ENCODE data around the gene LTBP2.
A peak's percentile ranks its signal among the peaks of the same experiment; 100 is the strongest.

The LTBP2 gene

GRCh38 chr14:74648601-74649000 is 36.6 kb upstream of the LTBP2 start:
- peak overlapping the region in 1 of 2 donors; percentile 60 for H3K27ac Mint-ChIP-seq
- H3K4me3 Mint-ChIP-seq: no peak overlapping the region
- no peak for ATAC-seq (replicated peaks)
- no peak for DNase-seq
- peaks cover 16 to 18% of the 10 kb centered on the region in 2 donors for H3K4me1 Mint-ChIP-seq (ENCODE audit: low read depth in 2 of 2)
- no peaks in the 10 kb centered on the region for H3K9me3 Mint-ChIP-seq
- no peaks in the 10 kb centered on the region for H3K27me3 Mint-ChIP-seq
- no peaks in the 10 kb centered on the region for H3K36me3 Mint-ChIP-seq (ENCODE audit: insufficient read depth)

- Mint-ChIP-seq H3K4me1 (ENCODE audit: low read depth in 2 of 2) (peaks cover 16 to 18% of the 10 kb centered on the region in 2 donors), H3K4me3 (no peak overlapping the region), H3K27me3 (no peaks in the 10 kb centered on the region), H3K9me3 (no peaks in the 10 kb centered on the region), H3K36me3 (ENCODE audit: insufficient read depth) (no peaks in the 10 kb centered on the region), H3K27ac (peak overlapping the region; percentile 32 to 60)
- ATAC-seq (replicated peaks) (no peak), DNase-seq (no peak)
Observed at GRCh38 chr14:74647678-74648461, 35.8 kb upstream of the LTBP2 start.

- H3K36me3 Mint-ChIP-seq (ENCODE audit: insufficient read depth): no peaks in the 10 kb centered on the region
- H3K27ac Mint-ChIP-seq: no peak overlapping the region
- H3K27me3 Mint-ChIP-seq: no peaks in the 10 kb centered on the region
- ATAC-seq (replicated peaks) (no peak), DNase-seq (no peak)
- H3K4me3 Mint-ChIP-seq: no peak overlapping the region
- peaks cover 16 to 18% of the 10 kb centered on the region in 2 donors for H3K4me1 Mint-ChIP-seq (ENCODE audit: low read depth in 2 of 2)
- H3K9me3 Mint-ChIP-seq: no peaks in the 10 kb centered on the region
Observed at GRCh38 chr14:74647061-74647677, 35.1 kb upstream of the LTBP2 start.

- no peak for ATAC-seq (replicated peaks)
- H3K4me1 Mint-ChIP-seq (ENCODE audit: low read depth in 2 of 2): peaks cover 5 to 12% of the 10 kb centered on the region in 2 donors
- H3K9me3 Mint-ChIP-seq: no peaks in the 10 kb centered on the region
- peak overlapping the region in 1 of 2 donors; percentile 13 for H3K27ac Mint-ChIP-seq
- no peak for DNase-seq
- no peak overlapping the region for H3K4me3 Mint-ChIP-seq
- no peaks in the 10 kb centered on the region for H3K36me3 Mint-ChIP-seq (ENCODE audit: insufficient read depth)
- no peaks in the 10 kb centered on the region for H3K27me3 Mint-ChIP-seq
Observed at GRCh38 chr14:74645756-74646470, 33.9 kb upstream of the LTBP2 start.

- ATAC-seq (replicated peaks) (no peak), DNase-seq (no peak)
- no peaks in the 10 kb centered on the region for H3K27me3 Mint-ChIP-seq
- no peaks in the 10 kb centered on the region for H3K9me3 Mint-ChIP-seq
- H3K4me3 Mint-ChIP-seq: no peak overlapping the region
- no peaks in the 10 kb centered on the region for H3K36me3 Mint-ChIP-seq (ENCODE audit: insufficient read depth)
- H3K27ac Mint-ChIP-seq: no peak overlapping the region
- peaks cover 0 to 5% of the 10 kb centered on the region in 2 donors for H3K4me1 Mint-ChIP-seq (ENCODE audit: low read depth in 2 of 2)
Observed at GRCh38 chr14:74645244-74645643, 33.2 kb upstream of the LTBP2 start.

- Mint-ChIP-seq H3K9me3 (no peaks in the 10 kb centered on the region), H3K27ac (no peak overlapping the region), H3K36me3 (ENCODE audit: insufficient read depth) (no peaks in the 10 kb centered on the region), H3K4me1 (ENCODE audit: low read depth in 2 of 2) (peaks cover 0 to 10% of the 10 kb centered on the region in 2 donors), H3K27me3 (no peaks in the 10 kb centered on the region), H3K4me3 (no peak overlapping the region)
- DNase-seq: no peak
- ATAC-seq (replicated peaks): no peak
Observed at GRCh38 chr14:74641601-74642391, 29.8 kb upstream of the LTBP2 start.

- no peaks in the 10 kb centered on the region for H3K9me3 Mint-ChIP-seq
- ATAC-seq (replicated peaks) (no peak), DNase-seq (no peak)
- H3K27me3 Mint-ChIP-seq: no peaks in the 10 kb centered on the region
- peaks cover 0 to 5% of the 10 kb centered on the region in 2 donors for H3K4me1 Mint-ChIP-seq (ENCODE audit: low read depth in 2 of 2)
- no peaks in the 10 kb centered on the region for H3K36me3 Mint-ChIP-seq (ENCODE audit: insufficient read depth)
- no peak overlapping the region for H3K4me3 Mint-ChIP-seq
- no peak overlapping the region for H3K27ac Mint-ChIP-seq
Observed at GRCh38 chr14:74638966-74639365, 26.9 kb upstream of the LTBP2 start.

GRCh38 chr14:74638066-74638465 is 26.0 kb upstream of the LTBP2 start:
- no peak overlapping the region for H3K27ac Mint-ChIP-seq
- H3K27me3 Mint-ChIP-seq: no peaks in the 10 kb centered on the region
- H3K9me3 Mint-ChIP-seq: no peaks in the 10 kb centered on the region
- H3K4me3 Mint-ChIP-seq: no peak overlapping the region
- peaks cover 0 to 5% of the 10 kb centered on the region in 2 donors for H3K4me1 Mint-ChIP-seq (ENCODE audit: low read depth in 2 of 2)
- ATAC-seq (replicated peaks): peak; percentile 58
- H3K36me3 Mint-ChIP-seq (ENCODE audit: insufficient read depth): no peaks in the 10 kb centered on the region
- no peak for DNase-seq

GRCh38 chr14:74637178-74637550 is 25.1 kb upstream of the LTBP2 start:
- ATAC-seq (replicated peaks) (no peak), DNase-seq (no peak)
- H3K27ac Mint-ChIP-seq: no peak overlapping the region
- H3K4me3 Mint-ChIP-seq: no peak overlapping the region
- H3K27me3 Mint-ChIP-seq: no peaks in the 10 kb centered on the region
- H3K4me1 Mint-ChIP-seq (ENCODE audit: low read depth in 2 of 2): peaks cover 0 to 5% of the 10 kb centered on the region in 2 donors
- H3K36me3 Mint-ChIP-seq (ENCODE audit: insufficient read depth): no peaks in the 10 kb centered on the region
- H3K9me3 Mint-ChIP-seq: no peaks in the 10 kb centered on the region

- Mint-ChIP-seq H3K36me3 (ENCODE audit: insufficient read depth) (no peaks in the 10 kb centered on the region), H3K27ac (no peak overlapping the region), H3K4me1 (ENCODE audit: low read depth in 2 of 2) (peaks cover 0 to 5% of the 10 kb centered on the region in 2 donors), H3K9me3 (no peaks in the 10 kb centered on the region), H3K27me3 (no peaks in the 10 kb centered on the region), H3K4me3 (no peak overlapping the region)
- DNase-seq: no peak
- ATAC-seq (replicated peaks): no peak
Observed at GRCh38 chr14:74636424-74637177, 24.6 kb upstream of the LTBP2 start.

GRCh38 chr14:74635847-74636246 is 23.8 kb upstream of the LTBP2 start:
- Mint-ChIP-seq H3K36me3 (ENCODE audit: insufficient read depth) (no peaks in the 10 kb centered on the region), H3K27ac (no peak overlapping the region)

GRCh38 chr14:74634964-74635363 is 22.9 kb upstream of the LTBP2 start:
- H3K9me3 Mint-ChIP-seq: no peaks in the 10 kb centered on the region
- H3K4me1 Mint-ChIP-seq (ENCODE audit: low read depth in 2 of 2): peaks cover 2 to 5% of the 10 kb centered on the region in 2 donors
- H3K27me3 Mint-ChIP-seq: no peaks in the 10 kb centered on the region
- H3K4me3 Mint-ChIP-seq: no peak overlapping the region
- ATAC-seq (replicated peaks) (no peak), DNase-seq (no peak)
- no peaks in the 10 kb centered on the region for H3K36me3 Mint-ChIP-seq (ENCODE audit: insufficient read depth)
- no peak overlapping the region for H3K27ac Mint-ChIP-seq

More at GRCh38 chr14:74635847-74636246, 23.8 kb upstream of the LTBP2 start:
- Mint-ChIP-seq H3K9me3 (no peaks in the 10 kb centered on the region), H3K4me3 (no peak overlapping the region), H3K4me1 (ENCODE audit: low read depth in 2 of 2) (peaks cover 0 to 5% of the 10 kb centered on the region in 2 donors), H3K27me3 (no peaks in the 10 kb centered on the region)
- DNase-seq (no peak), ATAC-seq (replicated peaks) (no peak)
